OCI-LY7 (cell line): Measurements from ENCODE around the gene LGALS1. TPM values are rescaled to one million over a fixed set of nuclear protein-coding genes. Genes with fewer than 3 reads are reported as not detected.
A peak's percentile ranks its signal among the peaks of the same experiment; 100 is the strongest.

Source experiments
- BruUV-seq: library from RNA; stranded (reverse); fragments of 400-500 nt; replicated peaks from 2 replicates; lab custom pipeline; 2021; lab: Mats Ljungman, UMichigan
- CTCF ChIA-PET: fragments of 300-600 bp; sonication (Branson Sonifier 250); formaldehyde crosslinking; loops from one replicate; lab custom pipeline; 2022; ENCODE audit warnings: antibody characterized with exemption; ENCODE audit not compliant: unreplicated experiment; lab: Charles Lee
- POLR2A ChIA-PET: fragments of 300-600 bp; sonication (Branson Sonifier 250); formaldehyde crosslinking; loops from one replicate; lab custom pipeline; 2022; ENCODE audit warnings: antibody characterized with exemption; lab: Charles Lee
- DNase-seq: peaks from one replicate; pipeline ENCODE4 v3.0.0-alpha.2; 2015; ENCODE audit warnings: low spot score
- H2AFZ ChIP-seq: fragments of 200-600 bp; sonication (generic), shearing (Covaris generic); 2 replicates; pipeline ENCODE4 v1.6.1; 2014; ENCODE audit warnings: mild to moderate bottlenecking, antibody characterized with exemption, low read length, moderate library complexity
- H3K27ac ChIP-seq: fragments of 200-600 bp; sonication (generic); 2 replicates; pipeline ENCODE4 v1.5.1; 2014; ENCODE audit warnings: mixed run types, low read depth, mild to moderate bottlenecking, moderate library complexity, low read length, inconsistent platforms; ENCODE audit not compliant: poor library complexity, severe bottlenecking
- H3K36me3 ChIP-seq: fragments of 200-600 bp; sonication (generic); 2 replicates; pipeline ENCODE4 v1.6.1; 2014; ENCODE audit warnings: mild to moderate bottlenecking, antibody characterized with exemption, low read length, moderate library complexity, mixed read lengths; ENCODE audit not compliant: insufficient read depth
- H3K4me1 ChIP-seq: fragments of 200-600 bp; sonication (generic); 2 replicates; pipeline ENCODE4 v1.5.1; 2014; ENCODE audit warnings: mild to moderate bottlenecking, low read length; ENCODE audit not compliant: insufficient read depth, poor library complexity, severe bottlenecking
- H3K4me2 ChIP-seq: fragments of 200-600 bp; sonication (generic); 2 replicates; pipeline ENCODE4 v1.6.1; 2014; ENCODE audit warnings: mild to moderate bottlenecking, low read length
- H3K4me3 ChIP-seq: fragments of 200-600 bp; sonication (generic); 2 replicates; pipeline ENCODE4 v1.5.1; 2014; ENCODE audit warnings: mild to moderate bottlenecking, low read depth, low read length; ENCODE audit not compliant: poor library complexity, severe bottlenecking
- H3K79me2 ChIP-seq: fragments of 200-600 bp; sonication (generic); 2 replicates; pipeline ENCODE4 v1.6.1; 2016; ENCODE audit warnings: low read depth, mild to moderate bottlenecking, low read length, moderate library complexity, mixed read lengths; ENCODE audit not compliant: insufficient read depth
- H3K9me2 ChIP-seq: fragments of 200-600 bp; sonication (generic); 2 replicates; pipeline ENCODE4 v1.6.1; 2016; ENCODE audit warnings: mild to moderate bottlenecking, low read length, mixed read lengths; ENCODE audit not compliant: insufficient read depth
- H3K9me3 ChIP-seq: fragments of 200-600 bp; sonication (generic); 2 replicates; pipeline ENCODE4 v1.6.1; 2014; ENCODE audit warnings: mild to moderate bottlenecking, mixed run types, low read length, mixed read lengths
- H4K20me1 ChIP-seq: fragments of 200-600 bp; sonication (generic); 2 replicates; pipeline ENCODE4 v1.6.1; 2014; ENCODE audit warnings: mild to moderate bottlenecking, antibody characterized with exemption, low read length, moderate library complexity, mixed read lengths; ENCODE audit not compliant: insufficient read depth
- CTCF ChIP-seq: fragments of 200-600 bp; sonication (generic); conservative IDR thresholded peaks from 2 replicates; pipeline ENCODE4 v1.5.1; 2014; ENCODE audit warnings: mild to moderate bottlenecking, antibody characterized with exemption, low read length, moderate library complexity, mixed read lengths
- EZH2phosphoT487 ChIP-seq: fragments of 200-600 bp; sonication (generic); IDR thresholded peaks from 2 replicates; pipeline ENCODE4 v1.6.1; 2018; ENCODE audit warnings: low read depth, borderline replicate concordance, mild to moderate bottlenecking, mixed run types, antibody characterized with exemption, low read length, moderate library complexity, mixed read lengths
- intact Hi-C: fragments of 100-400 bp; cut with micrococcal nuclease; formaldehyde crosslinking; loops from one replicate; pipeline ENCODE4 v1.10.0; 2022; ENCODE audit not compliant: unreplicated experiment
- total RNA-seq, 2 experiments: library from RNA; depleted of rRNA in 1 of 2; stranded (reverse); fragments of >200 nt in 1 of 2; shearing (Covaris generic) in 1 of 2; gene quantifications; 2 replicates each; pipeline ENCODE4 v1.2.3, GENCODE V29; 2014 to 2022

Gene LGALS1
- total RNA-seq, 2 experiments from 2014 or later, result 57.3 to 93.1 TPM

GRCh38 chr22:37725551-37726240 lies 50.3 kb downstream of the LGALS1 start:
- no TSS peak for BruUV-seq
- TF ChIP-seq EZH2phosphoT487 (no peak), CTCF (no peak)
- intact Hi-C loops, result no loop called here
- Histone ChIP-seq H3K4me2 (no peak overlapping the region), H2AFZ (no peak overlapping the region), H3K4me1 (no peaks in the 10 kb centered on the region), H3K27ac (no peak overlapping the region), H4K20me1 (no peaks in the 10 kb centered on the region), H3K4me3 (no peak overlapping the region), H3K9me2 (no peaks in the 10 kb centered on the region), H3K9me3 (no peaks in the 10 kb centered on the region), H3K36me3 (no peaks in the 10 kb centered on the region), H3K79me2 (no peaks in the 10 kb centered on the region)
- DNase-seq, result no peak
- CTCF ChIA-PET, result no interaction called here
- POLR2A ChIA-PET, result interaction anchor here (0.6 kb wide), 1 partner anchor 1010 kb away, joined by 5 read pairs; no protein-coding TSS in a partner anchor

- ChIA-PET POLR2A (interaction anchor here (0.6 kb wide), 1 partner anchor 1009 kb away, joined by 5 read pairs; no protein-coding TSS in a partner anchor), CTCF (no interaction called here)
- intact Hi-C loops, result no loop called here
- TF ChIP-seq EZH2phosphoT487 (no peak), CTCF (peak; percentile 41; the same call in 1 of the 2 replicates)
- no peaks in the 10 kb centered on the region for H3K9me3 ChIP-seq
- no peaks in the 10 kb centered on the region for H3K4me1 ChIP-seq
- no peaks in the 10 kb centered on the region for H3K79me2 ChIP-seq
- H3K4me2 ChIP-seq, result no peak overlapping the region
- no peak overlapping the region for H3K27ac ChIP-seq
- no peak overlapping the region for H2AFZ ChIP-seq
- DNase-seq, result peak; percentile 23
- H3K36me3 ChIP-seq, result no peaks in the 10 kb centered on the region
- no peaks in the 10 kb centered on the region for H4K20me1 ChIP-seq
- no peaks in the 10 kb centered on the region for H3K9me2 ChIP-seq
- no TSS peak for BruUV-seq
- H3K4me3 ChIP-seq, result no peak overlapping the region
Measured at GRCh38 chr22:37726241-37726887, 50.9 kb downstream of the LGALS1 start.

DNA sequence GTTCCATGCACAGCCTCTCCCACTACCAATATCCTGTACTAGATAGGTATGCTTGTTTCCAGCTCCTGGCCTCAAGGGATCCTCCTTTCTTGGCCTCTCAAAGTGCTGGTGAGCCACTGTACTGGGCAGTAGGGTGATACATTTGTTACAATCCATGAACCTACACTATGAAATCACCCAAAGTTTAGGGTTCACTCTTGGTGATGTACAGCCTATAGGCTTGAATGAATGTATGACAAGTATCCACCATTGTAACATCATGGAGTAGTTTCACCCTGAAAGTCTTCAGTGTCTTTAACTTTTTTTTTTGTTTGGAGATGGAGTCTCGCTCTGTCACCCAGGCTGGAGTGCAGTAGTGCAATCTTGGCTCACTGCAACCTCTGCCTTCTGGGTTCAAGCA lies 53.2 kb downstream of the LGALS1 start:
- no peak overlapping the region for H3K27ac ChIP-seq
- intact Hi-C loops, result no loop called here
- H3K79me2 ChIP-seq, result no peaks in the 10 kb centered on the region
- H3K36me3 ChIP-seq, result no peaks in the 10 kb centered on the region
- no TSS peak for BruUV-seq
- no peaks in the 10 kb centered on the region for H4K20me1 ChIP-seq
- ChIA-PET POLR2A (interaction anchor here (0.7 kb wide), 2 partner anchors 85 to 176 kb away, joined by 3 to 6 read pairs; no protein-coding TSS in a partner anchor), CTCF (no interaction called here)
- no peaks in the 10 kb centered on the region for H3K9me3 ChIP-seq
- no peak for DNase-seq
- no peaks in the 10 kb centered on the region for H3K4me1 ChIP-seq
- H3K4me2 ChIP-seq, result no peak overlapping the region
- no peak for TF ChIP-seq CTCF
- no peak for TF ChIP-seq EZH2phosphoT487
- H3K4me3 ChIP-seq, result no peak overlapping the region
- H2AFZ ChIP-seq, result no peak overlapping the region
- H3K9me2 ChIP-seq, result no peaks in the 10 kb centered on the region
